GM12865 (cell line): ENCODE data around the gene SLC25A14.
A peak's percentile ranks its signal among the peaks of the same experiment; 100 is the strongest.

ENCODE experiments used
- DNase-seq: peaks from one replicate; pipeline ENCODE4 v3.0.0; 2010; ENCODE audit warnings: low read depth
- H3K4me3 ChIP-seq: 2 replicates; pipeline ENCODE4 v1.5.1; 2011; ENCODE audit warnings: mild to moderate bottlenecking, low read depth, low read length, control low read depth
- CTCF ChIP-seq: IDR thresholded peaks from 2 replicates; pipeline ENCODE4 v1.5.1; 2011; ENCODE audit warnings: low read length, control low read depth, low read depth, inconsistent platforms; ENCODE audit not compliant: insufficient read depth; ENCODE audit errors: missing control alignments

SLC25A14 gene

GRCh38 chrX:130418740-130419139, 79.0 kb downstream of the SLC25A14 start:
- no peak for DNase-seq
- no peak overlapping the region for H3K4me3 ChIP-seq
- TF ChIP-seq CTCF, result no peak

DNA sequence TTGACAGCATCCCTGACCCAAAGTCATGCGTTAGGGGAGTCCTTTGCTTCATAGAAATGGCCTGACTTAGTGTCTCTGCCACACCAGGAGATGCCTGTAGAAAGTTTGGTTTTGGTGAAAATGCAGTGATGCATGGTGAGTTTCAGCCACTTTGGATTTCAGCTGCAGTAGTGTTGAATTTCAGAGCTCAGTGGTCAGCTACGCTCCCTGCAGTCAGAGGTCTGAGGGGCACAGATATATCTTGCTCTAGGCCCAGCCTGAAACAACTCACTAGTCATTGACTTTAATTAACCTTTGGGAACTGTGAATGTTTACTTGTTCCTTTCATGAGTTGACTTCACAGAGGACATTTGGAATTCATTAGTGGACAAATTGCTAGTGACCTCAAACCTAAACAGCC, 79.5 kb downstream of the SLC25A14 start:
- DNase-seq, result peak; percentile 13
- H3K4me3 ChIP-seq, result no peak overlapping the region
- no peak for TF ChIP-seq CTCF
